Pancreas (tissue), 10 donors: ENCODE measurements around the gene SKI. TPM values are rescaled to one million over a fixed set of nuclear protein-coding genes. Genes with fewer than 3 reads are reported as not detected.
"Not testable (repeated sequence)": the region's sequence is repeated elsewhere in the genome, so short reads cannot be mapped to it uniquely, and the experiment has no call there.

Experiments
- ATAC-seq, 4 donors: fragments of 200-7000 bp; cut with Tn5 transposase; one replicate each; pipeline versions ENCODE4 v1.8.0 to v1.9.1; 2020; ENCODE audit warnings: mild to moderate bottlenecking in 4 of 4, moderate library complexity in 4 of 4
- DNase-seq, 6 donors: peaks; one replicate each; pipeline ENCODE4 v3.0.0-alpha.2; 2020
- FAIRE-seq: peaks from 2 replicates; lab custom pipeline; 2012; peaks lifted over from hg19 to GRCh38; lab: Jason Lieb, UNC
- H3K27ac ChIP-seq, 4 donors: fragments of 200-600 bp; sonication (generic); 1 replicate in 3 of 4; 2 replicates in 1 of 4; pipeline versions ENCODE4 v1.5.0 to v1.8.0; 2020
- H3K27me3 ChIP-seq, 4 donors: fragments of 200-600 bp; one replicate each; pipeline ENCODE4 v1.8.0; 2021
- H3K36me3 ChIP-seq, 3 donors: fragments of 200-600 bp; sonication (generic) in 1 of 3; one replicate each; pipeline versions ENCODE4 v1.5.0 to v1.8.0; 2020 to 2021
- H3K4me1 ChIP-seq, 3 donors: fragments of 200-600 bp; one replicate each; pipeline ENCODE4 v1.8.0; 2021
- H3K4me3 ChIP-seq, 4 donors: fragments of 200-600 bp; sonication (generic) in 2 of 4; one replicate each; pipeline versions ENCODE4 v1.5.0 to v1.8.0; 2020 to 2021
- H3K9me3 ChIP-seq, 4 donors: fragments of 200-600 bp; one replicate each; pipeline ENCODE4 v1.8.0; 2021
- WGBS, 2 donors: extraction: QIAGEN DNeasy Blood & Tissue Kit; methylation state at CpG; one replicate each; pipeline ENCODE4 v1.1.7; 2013; 5-methylcytosine and 5-hydroxymethylcytosine counted together
- intact Hi-C, 3 donors: fragments of 100-400 bp; cut with DNase I; formaldehyde crosslinking; loops; one replicate each; pipeline versions ENCODE4 v1.11.1 to v1.14.2; 2022
- polyA plus RNA-seq, 2 donors: library from polyadenylated mRNA; stranded (reverse); fragments of 200-250 nt; gene quantifications; one replicate each; pipeline ENCODE4 v1.2.3, GENCODE V29; 2013
- total RNA-seq, 6 donors: library from RNA; stranded (reverse); fragmentation: NEBNext Ultra II Directional in 4 of 6; extraction: Animal tissue kit (Norgen Biotek cat#: 25700) in 4 of 6; gene quantifications; one replicate each; pipeline versions ENCODE4 v1.2.1 to v1.2.4, GENCODE V29; 2021 to 2023
- TF ChIP-seq, protein P1 (sequence below), 4 donors: fragments of 200-600 bp; sonication (generic) in 3 of 4; IDR thresholded peaks; one replicate each; pipeline versions ENCODE4 v1.5.0 to v1.8.0; 2021; ENCODE audit warnings: antibody characterized with exemption in 4 of 4
- donor health status: healthy with polysubstance abuse.
- donor health status: DM: no; HTN: no; CAD: no; lungs with moderate emphysema.
- donor health status: DM: no; HTN: no; CAD: no.
- donor health status: control.
- donor health status: control.
- donor health status: Bipolar disorder and iron deficiency.
- donor health status: DM: yes; HTN: yes; CAD: no.
- donor health status: DM: no; HTN: no; CAD: no.
- donor health status: DM: no; HTN: no; CAD: no.
- donor health status: DM: yes; HTN: yes; CAD: no.

SKI gene
- total and polyA plus RNA-seq, 8 donors = 8.6 to 27.9 (median 14.0) TPM

DNA sequence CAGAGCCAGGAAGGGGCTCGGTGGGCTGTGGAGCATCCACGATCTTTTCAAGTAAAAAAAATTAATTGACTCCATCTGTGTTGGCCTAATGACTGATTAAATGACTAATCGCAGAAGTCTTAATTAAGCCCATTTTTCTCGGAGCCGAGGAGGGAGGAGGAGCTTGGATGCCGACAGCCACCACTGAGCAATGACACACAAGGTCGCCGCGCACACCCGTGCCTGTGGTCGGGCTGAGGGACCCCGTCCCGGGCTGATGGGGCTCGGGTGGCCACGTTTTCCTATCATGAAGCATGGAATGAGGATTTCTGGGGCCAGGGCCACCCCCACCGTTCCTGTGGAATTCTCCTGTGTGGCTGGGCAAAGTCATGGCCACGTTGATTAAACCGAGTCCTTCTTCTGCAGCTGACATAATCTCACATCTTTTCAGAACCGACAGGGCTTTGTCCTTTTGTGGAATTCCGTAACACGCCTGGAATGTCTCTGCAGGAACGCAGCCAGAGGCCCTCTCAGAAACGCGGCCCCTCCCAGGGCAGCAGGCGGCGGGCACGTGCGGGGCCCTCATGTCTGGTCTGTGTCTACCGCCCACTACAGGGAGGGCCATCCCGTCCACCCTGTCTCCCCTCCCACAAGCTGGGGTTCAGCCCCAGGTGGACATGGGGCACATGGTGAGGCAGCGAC lies 102.5 kb downstream of the SKI start:
- 39 to 41% methylated on average over 31 of the region's 31 CpGs for WGBS, 2 donors
- intact Hi-C loops = no loop called here
- ATAC-seq (peak; percentile 24 to 63 (median 50)), FAIRE-seq (no peak), DNase-seq (no peak)
- no peak overlapping the region for H3K4me3 ChIP-seq
- no peaks in the 10 kb centered on the region for H3K36me3 ChIP-seq
- no peak overlapping the region for H3K27ac ChIP-seq
- no peaks in the 10 kb centered on the region for H3K4me1 ChIP-seq
- H3K27me3 ChIP-seq = no peaks in the 10 kb centered on the region
- TF ChIP-seq, protein P1, sequence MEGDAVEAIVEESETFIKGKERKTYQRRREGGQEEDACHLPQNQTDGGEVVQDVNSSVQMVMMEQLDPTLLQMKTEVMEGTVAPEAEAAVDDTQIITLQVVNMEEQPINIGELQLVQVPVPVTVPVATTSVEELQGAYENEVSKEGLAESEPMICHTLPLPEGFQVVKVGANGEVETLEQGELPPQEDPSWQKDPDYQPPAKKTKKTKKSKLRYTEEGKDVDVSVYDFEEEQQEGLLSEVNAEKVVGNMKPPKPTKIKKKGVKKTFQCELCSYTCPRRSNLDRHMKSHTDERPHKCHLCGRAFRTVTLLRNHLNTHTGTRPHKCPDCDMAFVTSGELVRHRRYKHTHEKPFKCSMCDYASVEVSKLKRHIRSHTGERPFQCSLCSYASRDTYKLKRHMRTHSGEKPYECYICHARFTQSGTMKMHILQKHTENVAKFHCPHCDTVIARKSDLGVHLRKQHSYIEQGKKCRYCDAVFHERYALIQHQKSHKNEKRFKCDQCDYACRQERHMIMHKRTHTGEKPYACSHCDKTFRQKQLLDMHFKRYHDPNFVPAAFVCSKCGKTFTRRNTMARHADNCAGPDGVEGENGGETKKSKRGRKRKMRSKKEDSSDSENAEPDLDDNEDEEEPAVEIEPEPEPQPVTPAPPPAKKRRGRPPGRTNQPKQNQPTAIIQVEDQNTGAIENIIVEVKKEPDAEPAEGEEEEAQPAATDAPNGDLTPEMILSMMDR (IDR thresholded peaks at IDR 0.05) = no peak
- no peaks in the 10 kb centered on the region for H3K9me3 ChIP-seq

DNA sequence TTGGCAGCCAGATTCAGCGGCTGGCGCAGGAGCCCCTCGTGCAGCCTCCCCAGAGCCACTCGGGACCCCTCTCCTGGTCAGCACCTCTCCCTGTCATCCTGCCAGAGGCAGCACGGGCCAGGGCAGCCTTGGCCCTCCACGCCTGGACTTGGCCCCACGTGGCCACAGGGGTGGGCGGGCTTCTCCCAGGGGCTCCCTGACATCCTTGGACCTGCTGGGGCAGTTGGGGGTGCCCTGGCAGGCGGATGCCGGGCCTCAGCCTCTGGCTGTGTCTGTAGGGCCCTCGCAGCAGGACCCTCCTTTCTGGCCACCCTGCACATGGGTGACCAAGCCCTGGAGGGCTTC lies 103.1 kb downstream of the SKI start:
- Histone ChIP-seq H3K27me3 (no peaks in the 10 kb centered on the region), H3K4me1 (no peaks in the 10 kb centered on the region), H3K27ac (no peak overlapping the region), H3K9me3 (no peaks in the 10 kb centered on the region), H3K36me3 (no peaks in the 10 kb centered on the region), H3K4me3 (no peak overlapping the region)
- intact Hi-C loops = no loop called here
- WGBS, 2 donors = 58 to 61% methylated on average over 11 of the region's 11 CpGs
- ATAC-seq = peak in 1 of 4 donors; percentile 7
- TF ChIP-seq, protein P1 (IDR thresholded peaks at IDR 0.05) = no peak
- no peak for FAIRE-seq
- no peak for DNase-seq

DNA sequence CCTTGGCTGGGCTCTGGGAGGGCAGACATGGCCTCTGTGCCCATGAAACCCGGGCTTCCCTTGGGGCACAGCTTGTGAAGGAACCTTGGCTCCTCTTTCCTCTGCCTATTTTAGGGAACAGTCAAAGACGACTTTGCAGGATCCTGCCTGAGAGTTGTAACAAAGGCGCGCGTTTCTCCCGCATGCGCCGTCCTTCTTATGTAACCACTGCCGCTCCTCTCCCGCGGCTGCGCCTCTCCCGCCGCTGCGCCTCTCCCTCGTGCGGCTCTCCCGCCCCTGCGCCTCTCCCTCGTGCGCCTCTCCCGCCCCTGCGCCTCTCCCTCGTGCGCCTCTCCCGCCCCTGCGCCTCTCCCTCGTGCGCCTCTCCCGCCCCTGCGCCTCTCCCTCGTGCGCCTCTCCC lies 103.5 kb downstream of the SKI start:
- ATAC-seq, H3K27ac ChIP-seq, intact Hi-C loops, H3K4me1 ChIP-seq, H3K4me3 ChIP-seq, H3K27me3 ChIP-seq, FAIRE-seq, H3K36me3 ChIP-seq, H3K9me3 ChIP-seq, DNase-seq: not testable (repeated sequence)
- 87 to 92% methylated on average over 18 to 33 of the region's 33 CpGs for whole genome bisulfite sequencing, 2 donors

DNA sequence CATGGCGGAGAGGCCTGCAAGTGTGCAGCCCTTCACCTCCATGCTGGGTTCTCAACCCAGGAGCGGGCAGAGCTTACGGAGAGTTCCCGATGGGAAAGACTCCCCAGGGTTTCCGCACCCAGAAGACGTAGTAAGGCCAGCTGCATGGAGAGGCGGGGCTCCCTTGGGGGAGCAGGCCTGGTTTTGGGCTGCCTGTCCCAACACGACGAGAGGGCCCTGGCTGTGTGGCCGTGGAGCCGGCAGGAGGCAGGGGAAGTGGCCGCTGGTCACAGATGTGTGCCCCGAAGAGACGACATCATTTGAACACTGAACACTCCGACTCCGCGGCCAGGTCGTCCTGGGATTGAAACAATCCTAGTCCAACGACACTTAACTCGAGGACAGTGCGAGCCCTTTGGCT lies 106.2 kb downstream of the SKI start:
- H3K4me3 ChIP-seq = no peak overlapping the region
- ATAC-seq = no peak
- no peak for FAIRE-seq
- no peaks in the 10 kb centered on the region for H3K36me3 ChIP-seq
- TF ChIP-seq, protein P1 (IDR thresholded peaks at IDR 0.05) = no peak
- intact Hi-C loops = no loop called here
- no peaks in the 10 kb centered on the region for H3K27me3 ChIP-seq
- WGBS, 2 donors = 84 to 93% methylated on average over 21 of the region's 21 CpGs
- H3K4me1 ChIP-seq = no peaks in the 10 kb centered on the region
- no peak overlapping the region for H3K27ac ChIP-seq
- H3K9me3 ChIP-seq = no peaks in the 10 kb centered on the region
- no peak for DNase-seq

DNA sequence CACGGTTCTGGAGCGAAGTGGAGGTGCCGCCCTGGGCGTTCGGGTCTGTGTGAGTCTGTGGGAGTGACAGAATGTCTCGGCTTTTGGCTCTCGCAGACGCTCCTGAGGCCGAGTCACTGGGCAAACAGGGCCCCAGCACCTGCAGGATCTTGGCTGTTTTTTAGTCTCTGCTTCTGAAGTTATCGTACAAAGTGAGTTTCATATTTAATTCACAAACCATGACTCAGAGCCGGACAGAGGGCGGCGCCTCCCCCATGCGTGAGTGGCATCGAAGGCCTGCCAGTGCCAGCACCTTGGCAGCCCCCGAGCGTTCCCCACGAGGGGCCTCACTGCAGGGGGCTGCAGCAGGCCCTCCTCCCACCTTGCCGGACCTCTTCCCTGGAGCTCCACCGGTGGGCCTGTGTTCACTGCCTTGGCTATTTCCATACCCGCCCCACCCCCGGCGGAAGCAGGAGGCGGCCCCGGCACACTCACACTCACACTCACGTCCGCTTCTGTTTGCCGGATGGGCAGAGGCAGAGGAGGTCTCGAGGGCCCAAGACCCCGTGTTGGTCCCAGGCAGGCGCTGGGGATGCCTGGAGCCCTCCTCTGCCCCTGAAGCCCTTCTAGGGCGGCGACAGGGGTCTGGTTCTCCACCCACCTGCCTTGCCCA lies 106.9 kb downstream of the SKI start:
- Histone ChIP-seq H3K4me3 (no peak overlapping the region), H3K4me1 (no peaks in the 10 kb centered on the region), H3K36me3 (no peaks in the 10 kb centered on the region), H3K27me3 (no peaks in the 10 kb centered on the region), H3K9me3 (no peaks in the 10 kb centered on the region), H3K27ac (no peak overlapping the region)
- FAIRE-seq (no peak), ATAC-seq (no peak), DNase-seq (no peak)
- TF ChIP-seq, protein P1 (IDR thresholded peaks at IDR 0.05) = no peak
- 75 to 76% methylated on average over 33 of the region's 33 CpGs for WGBS, 2 donors
- intact Hi-C loops = no loop called here
